HL-60/S4 treated with phorbol 12-myristate 13-acetate at 8.2 ng/mL for 4 days and 3 days (cell line): ENCODE data around the gene TBC1D3D.
"Not testable (repeated sequence)": the region's sequence is repeated elsewhere in the genome, so short reads cannot be mapped to it uniquely, and the experiment has no call there.

Source experiments
- in situ Hi-C: fragments of 300-500 bp; cut with MboI; formaldehyde crosslinking; loops from 2 replicates; pipeline ENCODE4 v1.15.0; 2022; ENCODE audit warnings: low sequenced_read_pairs

The TBC1D3D gene

GRCh38 chr17:38003676-38004075 is at the start of gene TBC1D3D:
Gene TBC1D3D (plus strand): TSS chr17:38003976. CDS start chr17:38005561, 1,585 bp downstream.
- in situ Hi-C loops: not testable (repeated sequence)

DNA sequence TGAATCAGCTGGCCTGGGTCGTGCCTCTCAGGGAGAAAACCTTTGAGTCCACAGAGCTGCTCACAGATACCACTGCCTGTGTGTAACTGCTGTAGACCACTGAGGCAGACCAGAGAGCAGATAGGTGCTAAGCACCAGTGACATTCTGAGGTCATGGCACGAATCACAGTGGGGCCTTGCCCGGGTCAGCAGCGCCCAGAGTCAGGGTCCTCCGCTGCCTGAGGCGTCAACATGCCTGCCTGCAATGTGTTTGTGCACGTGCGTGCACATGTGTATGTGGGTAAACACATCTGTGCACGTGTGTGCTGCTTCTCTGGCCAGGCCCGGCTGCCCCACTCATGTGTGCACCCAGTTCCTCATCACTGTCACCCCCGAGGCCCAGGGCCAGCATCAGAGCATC is 14.8 kb upstream of the TBC1D3D start, which contains the start of gene TBC1D3L:
Gene TBC1D3L, minus strand, starts transcription at position 101 of the 400 bp plus-strand sequence. CDS start 1,540 bp downstream, outside the sequence.
- in situ Hi-C loops: not testable (repeated sequence)
